Activated naive CD4-positive, alpha-beta T cell treated with Interleukin-2 at 50 U/mL for 16 hours (primary cell): Measurements from ENCODE around the gene DCTN2.
"Not testable (repeated sequence)": the region's sequence is repeated elsewhere in the genome, so short reads cannot be mapped to it uniquely, and the experiment has no call there.

ENCODE experiments used
- DNase-seq: peaks from one replicate; pipeline ENCODE4 v3.0.0-alpha.2; 2020

DCTN2 gene

DNA sequence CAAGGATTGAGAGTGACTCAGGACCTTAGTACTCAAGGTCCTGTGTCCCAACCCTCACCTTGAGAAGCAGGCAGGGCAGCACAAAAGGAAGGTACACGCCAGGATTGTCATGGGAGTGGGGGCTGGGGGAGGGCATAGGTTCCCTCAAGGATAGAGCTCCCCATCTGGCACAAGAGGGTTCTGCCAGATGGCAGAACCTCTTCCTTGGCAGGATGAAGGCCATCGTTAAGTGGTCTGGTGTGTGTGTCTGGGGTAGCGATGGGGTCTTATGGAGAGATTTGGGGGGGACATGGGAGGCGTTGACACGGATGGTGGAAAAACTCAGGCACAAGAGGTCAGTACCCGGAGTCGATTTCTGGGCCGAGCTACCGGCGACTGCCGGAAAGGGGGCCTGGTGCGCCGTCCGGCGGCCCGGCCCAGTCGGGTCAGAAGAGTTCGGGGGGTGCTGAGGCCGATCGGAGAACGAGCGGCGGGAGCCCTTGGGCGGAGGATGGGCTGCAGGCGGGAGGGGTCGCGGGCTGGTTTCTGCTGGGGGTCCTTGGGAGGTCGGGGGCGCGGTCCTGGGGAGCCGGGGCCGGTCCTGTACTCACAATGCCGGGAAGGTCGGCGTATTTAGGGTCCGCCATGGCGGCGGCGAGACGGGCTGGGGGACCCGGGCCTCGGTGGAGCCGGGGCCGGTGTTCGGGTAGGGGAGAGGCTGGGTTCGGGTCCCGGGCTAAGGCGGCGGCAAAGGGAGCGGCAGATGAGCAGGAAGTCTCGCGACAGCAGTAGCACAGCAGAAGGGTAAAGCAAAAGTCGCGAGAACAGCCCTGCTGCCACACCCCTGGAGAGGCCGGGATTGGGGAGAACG, at the start of gene DCTN2:
Gene DCTN2 (minus strand): TSS at position 755 of the 850 bp plus-strand sequence. CDS start 129 bp downstream, at position 626.
- DNase-seq: peak; percentile 95

DNA sequence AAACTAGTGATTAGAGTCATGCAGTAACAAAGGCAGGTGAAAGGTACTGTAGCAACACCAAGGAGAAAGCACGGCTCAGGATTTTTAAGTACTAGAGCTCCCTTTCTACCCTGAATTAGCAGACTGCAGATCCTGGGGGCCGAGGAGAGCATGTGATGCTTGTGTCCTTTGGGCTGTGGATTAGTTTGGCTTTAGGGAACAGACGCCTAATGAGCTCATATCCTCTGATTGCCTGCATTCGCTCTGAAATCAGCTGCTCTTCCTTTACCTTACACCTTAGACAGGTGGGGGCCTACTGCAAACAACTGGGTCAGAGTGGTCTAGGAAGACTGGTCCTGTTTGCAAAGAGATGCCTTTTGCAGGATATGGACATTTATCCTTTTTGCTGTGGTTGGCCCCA, 46.2 kb upstream of the DCTN2 start:
- no peak for DNase-seq

DNA sequence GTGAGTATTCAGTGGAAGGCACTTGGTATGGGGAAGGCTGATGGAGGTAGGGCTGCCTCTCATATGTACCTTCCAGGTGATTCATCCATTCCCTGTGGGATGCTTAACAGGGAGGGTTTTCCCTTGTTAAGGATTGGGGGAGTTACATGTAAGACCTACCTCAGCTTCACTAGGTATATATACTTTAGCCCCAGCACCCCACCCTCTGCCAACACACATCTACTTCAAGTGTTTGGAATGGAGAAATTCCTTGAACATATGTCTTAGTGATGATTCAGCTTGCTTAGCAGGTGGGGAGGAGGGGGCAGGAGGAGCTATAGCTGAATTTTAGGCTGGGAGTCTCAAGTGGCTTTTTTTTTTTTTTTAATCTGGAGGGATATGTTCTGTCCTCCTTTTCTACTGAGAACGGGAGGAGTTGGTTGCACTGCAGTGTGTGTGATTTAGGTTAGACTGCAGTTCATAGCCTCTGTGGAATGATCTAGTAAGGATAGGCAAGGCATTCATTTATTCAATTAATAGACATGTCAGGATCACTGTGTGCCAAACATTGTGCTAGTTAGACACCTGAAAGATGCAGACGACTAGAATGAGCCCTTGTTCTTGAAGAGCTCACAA, 45.7 kb upstream of the DCTN2 start:
- no peak for DNase-seq

DNA sequence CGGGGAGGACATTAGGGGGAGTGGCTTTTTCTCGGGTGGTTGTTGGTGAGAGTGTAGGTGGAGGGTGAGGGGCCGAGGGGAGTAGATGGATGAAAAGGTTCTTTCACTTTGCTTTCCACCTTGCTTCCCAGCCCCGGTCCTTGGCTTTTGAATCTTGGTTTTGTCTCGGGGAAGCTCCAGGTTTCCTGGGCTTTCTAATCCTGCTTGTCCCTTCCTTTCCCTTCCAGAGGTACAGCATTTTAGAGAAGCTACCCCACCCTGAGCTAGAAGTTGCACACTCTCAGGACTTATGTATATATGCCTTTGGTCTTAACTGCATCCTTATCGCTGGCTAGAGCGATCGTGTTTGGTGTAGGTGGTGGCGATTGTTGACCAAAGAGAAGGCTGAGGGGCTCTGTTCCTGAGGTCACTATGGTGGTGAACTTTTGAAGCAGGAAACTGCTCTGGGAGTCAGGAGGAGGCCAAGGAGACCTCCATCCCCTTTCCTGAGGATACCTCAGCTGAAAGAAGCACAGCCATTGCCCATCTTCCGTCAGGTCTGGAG, 44.9 kb upstream of the DCTN2 start:
- no peak for DNase-seq

DNA sequence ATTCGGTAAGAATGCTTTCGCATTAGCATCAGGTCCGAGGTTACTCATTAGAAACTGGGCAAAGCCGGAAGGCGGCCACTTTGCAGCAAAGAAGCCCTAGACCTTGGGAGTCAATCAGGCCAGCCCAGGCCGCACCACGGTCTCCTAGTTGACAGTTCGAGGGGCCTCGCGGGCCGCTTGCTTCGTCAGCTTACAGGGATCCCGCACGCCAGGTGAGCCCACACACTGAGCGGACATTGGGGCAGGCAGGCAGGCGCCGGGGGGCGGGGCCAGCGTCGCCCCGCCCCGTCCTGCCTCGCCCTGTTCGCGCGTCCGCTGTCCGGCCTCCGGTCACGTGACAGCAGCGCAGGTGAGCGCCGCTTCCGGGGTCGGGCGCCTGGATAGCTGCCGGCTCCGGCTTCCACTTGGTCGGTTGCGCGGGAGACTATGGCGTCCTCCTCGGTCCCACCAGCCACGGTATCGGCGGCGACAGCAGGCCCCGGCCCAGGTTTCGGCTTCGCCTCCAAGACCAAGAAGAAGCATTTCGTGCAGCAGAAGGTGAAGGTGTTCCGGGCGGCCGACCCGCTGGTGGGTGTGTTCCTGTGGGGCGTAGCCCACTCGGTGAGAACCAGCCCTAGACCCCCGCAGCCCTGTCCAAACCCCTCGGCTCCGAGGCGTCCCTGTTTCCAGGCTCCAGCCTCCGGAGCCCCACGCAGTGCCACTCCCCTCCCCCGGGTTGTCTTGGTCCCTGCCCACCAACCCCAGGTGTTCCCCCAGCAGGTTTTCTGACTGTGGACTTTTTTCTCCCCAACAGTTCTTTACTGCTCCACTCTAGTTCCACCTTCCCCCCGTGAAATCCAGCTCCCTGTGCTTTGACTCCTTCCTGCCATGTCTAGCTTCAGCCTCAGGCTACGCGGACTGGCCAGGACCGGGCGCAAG, 44.1 kb upstream of the DCTN2 start, which contains the start of gene PIP4K2C:
Gene PIP4K2C (plus strand): TSS at position 329 of the 918 bp plus-strand sequence. CDS start 98 bp downstream, at position 427.
- DNase-seq: peak; percentile 81

DNA sequence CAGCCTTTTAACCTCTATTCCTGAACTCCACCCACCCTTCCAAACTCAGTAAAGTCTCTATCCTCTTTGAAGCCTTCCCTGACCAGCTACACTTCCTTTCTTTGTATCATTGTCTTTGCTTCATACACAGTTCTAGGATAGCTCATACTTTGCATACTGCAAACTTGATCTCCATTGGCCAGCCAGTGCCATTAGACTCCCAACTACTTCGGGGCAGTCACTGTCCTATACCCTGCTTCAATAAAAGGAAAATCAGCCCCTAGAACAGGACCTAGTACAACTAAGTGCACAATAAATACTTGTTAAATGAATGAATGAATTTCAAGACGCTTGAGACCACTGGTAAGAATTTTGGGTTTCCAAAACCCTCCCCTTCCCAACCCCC, 43.5 kb upstream of the DCTN2 start:
- no peak for DNase-seq

DNA sequence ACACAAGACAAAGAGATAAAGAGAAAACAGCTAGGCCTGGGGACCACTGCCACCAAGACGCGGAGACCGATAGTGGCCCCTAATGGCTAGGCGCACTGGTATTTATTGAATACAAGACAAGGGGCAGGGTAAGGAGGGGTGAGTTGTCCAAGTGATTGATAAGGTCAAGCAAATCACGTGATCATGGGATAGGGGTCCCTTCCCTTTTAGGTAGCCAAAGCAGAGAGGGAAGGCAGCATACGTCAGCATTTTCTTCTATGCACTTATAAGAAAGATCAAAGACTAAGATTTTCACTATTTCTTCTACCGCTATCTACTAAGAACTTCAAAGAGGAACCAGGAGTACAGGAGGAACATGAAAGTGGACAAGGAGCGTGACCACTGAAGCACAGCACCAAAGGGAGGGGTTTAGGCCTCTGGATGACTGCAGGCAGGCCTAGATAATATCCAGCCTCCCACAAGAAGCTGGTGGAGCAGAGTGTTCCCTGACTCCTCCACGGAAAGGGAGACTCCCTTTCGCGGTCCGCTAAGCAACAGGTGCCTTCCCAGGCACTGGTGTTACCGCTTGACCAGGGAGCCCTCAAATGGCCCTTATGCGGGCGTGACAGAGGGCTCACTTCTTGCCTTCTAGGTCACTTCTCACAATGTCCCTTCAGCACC, 42.1 kb upstream of the DCTN2 start:
- DNase-seq: not testable (repeated sequence)

DNA sequence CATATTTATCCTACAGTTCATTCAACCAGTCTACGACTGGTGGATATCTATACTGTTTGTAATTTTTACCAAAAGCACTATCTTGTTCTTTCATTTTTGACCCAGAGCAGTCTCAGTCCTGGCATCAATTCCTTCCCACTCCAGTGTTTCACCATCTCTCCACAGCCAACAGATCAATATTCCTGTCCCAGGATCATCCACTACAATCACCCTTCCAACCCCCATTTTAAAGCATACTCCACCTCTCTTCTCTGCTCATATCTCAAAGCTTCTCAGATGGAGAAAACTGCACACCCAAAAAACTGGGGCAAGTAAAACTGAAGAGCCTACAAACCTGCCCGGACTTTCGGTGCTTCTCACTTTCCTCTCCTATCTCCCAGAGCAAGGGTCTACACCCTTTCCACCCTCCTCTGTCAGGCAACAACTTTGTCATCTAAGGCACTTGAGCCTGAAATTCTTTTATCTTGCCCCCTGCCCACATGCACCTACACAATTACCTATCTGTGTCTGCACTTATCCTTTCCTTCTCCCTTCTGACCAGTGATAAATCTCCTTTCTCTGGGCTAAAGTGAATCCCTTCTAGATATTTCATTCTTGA, 39.9 kb upstream of the DCTN2 start:
- no peak for DNase-seq

DNA sequence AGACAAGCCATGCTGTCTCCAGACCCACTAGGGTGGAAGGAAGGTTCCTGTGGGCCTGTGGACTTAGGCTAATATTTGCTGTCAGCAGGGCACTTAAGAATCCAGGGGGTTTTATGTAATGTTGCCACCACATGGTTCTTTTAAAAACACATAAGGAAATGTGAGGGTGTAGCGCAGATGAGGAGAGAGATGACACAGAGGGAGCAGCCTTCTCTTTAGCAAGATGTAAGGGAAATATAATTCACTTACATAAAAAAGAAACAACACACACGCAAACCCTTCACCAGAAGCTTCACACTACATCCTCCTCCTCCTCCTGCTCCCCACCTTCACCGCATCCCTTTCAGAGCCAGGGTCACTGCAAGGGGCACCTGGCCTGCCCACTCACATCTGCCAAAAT, 39.1 kb upstream of the DCTN2 start:
- no peak for DNase-seq

DNA sequence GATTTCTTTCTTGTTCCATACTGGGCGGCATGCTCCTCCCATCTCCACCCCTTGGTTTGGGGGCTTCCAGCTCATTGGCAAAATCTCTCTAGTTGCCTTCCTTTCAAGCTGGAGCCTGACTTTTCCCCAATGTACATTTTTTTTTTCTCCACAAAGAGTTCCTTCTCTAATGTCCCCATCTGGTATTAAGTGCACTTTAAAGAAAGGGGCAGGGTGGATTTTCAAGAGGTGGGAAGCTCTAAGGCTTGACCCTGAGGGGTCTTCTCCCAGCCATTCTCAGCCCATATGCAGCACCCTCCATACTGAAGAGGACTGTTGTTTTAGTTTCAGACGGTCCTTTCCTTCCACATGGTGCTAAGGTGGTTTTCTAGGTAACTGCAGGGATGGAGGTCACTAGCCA, 38.2 kb upstream of the DCTN2 start:
- no peak for DNase-seq

DNA sequence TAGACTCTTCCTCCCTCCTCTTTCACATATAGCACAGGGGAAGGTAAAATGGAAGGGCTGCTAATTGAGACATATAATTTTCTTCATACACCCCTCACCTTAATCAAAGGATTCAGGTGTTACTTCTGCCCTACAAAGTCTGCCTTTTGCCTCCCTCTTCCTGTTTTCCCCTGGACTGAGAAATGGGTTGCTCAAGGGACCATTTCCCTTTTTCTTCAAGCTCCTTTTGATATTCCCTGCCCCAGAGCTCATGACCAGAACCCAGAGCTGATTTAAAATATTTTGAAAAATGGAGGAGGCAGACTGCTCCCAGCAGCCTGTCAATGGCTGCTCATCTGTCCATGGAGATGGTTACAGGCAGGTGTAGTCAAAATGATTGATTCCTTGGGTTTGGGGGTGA, 37.7 kb upstream of the DCTN2 start:
- DNase-seq: no peak

DNA sequence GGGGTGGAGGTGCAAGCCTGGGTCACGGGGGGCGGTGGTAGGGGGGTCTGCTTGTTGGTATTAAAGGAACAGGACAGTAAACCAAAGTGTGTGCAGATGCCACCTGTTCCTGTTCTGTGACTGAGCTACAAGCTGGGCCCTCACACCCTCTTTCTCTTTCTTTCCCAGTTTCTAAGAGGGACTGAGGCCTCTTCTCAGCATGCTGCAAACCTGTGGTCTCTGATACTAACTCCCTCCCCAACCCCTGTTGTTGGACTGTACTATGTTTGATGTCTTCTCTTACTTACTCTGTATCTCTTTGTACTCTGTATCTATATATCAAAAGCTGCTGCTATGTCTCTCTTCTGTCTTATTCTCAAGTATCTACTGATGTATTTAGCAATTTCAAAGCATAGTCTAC, 37.1 kb upstream of the DCTN2 start:
- no peak for DNase-seq

DNA sequence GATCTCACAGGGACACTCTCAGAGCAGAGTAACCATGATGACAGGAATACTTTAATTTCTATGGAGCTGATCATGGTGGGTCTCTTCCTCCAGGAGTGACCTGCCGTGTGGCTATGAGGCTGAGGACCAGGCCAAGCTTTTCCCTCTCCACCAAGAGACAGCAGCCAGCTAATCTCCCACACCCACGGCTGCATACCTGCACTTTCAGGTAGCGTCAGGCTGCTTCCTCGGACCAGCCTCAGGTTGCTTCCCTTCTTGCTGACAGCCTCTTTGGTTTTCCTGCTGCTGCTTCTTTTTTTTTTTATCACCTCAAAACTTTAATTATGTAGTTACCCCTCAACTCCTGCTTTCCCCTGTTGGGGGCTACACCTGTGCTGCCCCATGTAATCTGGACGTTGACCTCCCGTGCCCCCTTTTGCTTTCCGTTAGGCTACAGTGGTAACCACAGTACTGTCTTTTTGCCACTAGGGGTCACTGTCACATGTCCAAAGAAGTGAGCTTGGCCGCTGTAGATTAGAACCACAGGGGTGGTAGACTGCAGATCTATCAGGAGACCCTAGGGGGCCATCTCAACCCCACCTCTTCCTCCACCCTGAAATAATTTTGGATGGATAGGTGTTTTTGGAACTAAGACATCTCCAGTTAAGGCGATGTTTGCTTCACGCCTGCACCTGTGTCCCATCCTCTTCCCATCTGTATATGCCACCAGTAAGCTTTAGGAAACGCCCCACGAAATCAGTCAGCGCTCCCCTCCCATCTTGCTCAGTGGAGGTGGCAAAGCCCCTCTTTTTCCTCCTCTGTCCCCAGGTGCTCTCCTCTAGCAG, 36.2 kb upstream of the DCTN2 start:
- DNase-seq: peak; percentile 62

DNA sequence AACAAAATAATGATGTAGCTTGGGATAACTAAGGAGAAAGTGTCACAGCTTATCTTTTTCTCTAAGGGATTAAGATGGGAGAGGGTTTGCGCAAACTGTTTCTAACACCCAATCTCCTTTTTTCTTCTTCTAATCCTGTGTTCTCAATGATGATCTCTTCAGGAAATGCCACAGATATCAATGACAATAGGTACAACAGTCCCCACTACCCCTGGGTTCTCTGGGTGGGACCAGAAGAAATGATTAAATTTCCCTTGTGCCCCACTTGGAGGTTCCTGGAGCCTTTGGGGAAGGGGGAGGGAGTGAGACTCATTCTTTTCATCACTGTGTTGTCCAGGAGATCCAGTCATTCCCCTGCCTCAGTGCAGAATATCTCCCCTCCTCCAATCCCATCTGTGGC, 35.4 kb upstream of the DCTN2 start:
- no peak for DNase-seq

DNA sequence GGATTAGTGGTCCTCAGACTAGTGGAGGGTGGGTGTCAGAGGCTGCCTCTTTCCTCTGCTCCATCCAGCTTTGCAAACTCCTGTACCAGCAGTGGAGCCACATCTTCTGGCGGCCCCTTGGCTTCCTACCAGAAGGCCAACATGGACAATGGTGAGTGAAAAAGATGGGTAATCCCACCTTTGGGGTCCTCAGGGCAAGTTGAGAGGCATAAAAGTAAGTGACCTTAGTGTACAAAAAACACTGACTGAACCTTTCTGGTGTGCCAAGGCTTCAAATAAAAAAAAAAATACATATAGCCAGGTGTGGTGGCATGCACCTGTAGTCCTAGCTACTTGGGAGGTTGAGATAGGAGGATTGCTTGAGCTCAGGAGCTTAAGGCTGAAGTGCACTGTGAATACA, 34.8 kb upstream of the DCTN2 start:
- DNase-seq: no peak

DNA sequence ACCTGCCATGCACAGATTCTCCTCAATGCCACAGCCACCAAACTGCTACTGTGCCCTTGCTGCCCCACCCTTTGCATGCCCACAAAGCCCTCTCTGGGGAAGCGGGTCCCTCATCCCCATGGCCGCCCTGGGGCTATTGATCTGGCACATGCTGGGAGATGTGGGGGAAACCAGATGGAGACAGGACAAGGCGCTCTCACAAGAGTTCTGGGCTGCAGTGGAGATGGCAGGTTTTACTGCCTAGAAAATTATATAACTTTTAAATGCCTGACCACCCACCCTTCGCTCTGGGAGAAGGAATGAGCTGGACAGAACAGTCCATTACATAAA, 33.4 kb upstream of the DCTN2 start:
- DNase-seq: no peak

DNA sequence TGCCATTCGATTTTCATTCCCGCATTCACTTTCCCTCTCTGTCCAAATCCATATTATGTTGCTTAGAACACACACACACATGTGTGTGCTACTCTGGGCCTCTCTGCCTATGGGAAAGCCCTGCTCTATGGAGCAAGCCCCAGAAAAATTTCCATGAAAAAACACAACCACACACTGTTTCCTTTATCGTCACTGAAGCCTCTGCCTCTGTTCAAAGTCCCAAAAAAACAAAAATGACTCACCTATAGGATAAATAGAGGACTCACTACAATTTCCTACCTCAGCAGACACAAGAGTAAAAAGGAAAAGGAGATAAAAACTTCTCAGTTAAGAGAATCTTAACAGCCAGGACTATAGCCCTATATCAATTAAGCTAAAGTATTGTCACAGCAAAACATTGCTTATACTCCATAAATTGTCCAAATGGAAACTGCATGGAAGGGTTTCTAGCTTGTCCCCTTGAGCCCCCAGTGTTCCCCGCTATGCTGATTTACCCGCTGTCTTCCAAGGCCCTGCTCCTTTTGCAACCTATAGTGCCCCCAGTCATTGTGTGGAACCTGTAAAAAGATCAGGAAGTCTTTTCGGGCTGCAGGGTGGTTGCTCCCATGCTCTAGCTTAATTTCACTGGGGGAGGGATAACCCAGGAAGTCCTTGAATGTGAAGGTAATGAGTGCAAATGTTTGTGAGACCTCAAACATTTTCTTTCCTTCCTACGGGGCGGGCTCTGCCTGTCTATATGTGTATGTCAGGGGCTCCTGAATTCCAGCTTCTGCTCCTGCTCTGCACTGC, 32.9 kb upstream of the DCTN2 start:
- DNase-seq: no peak

DNA sequence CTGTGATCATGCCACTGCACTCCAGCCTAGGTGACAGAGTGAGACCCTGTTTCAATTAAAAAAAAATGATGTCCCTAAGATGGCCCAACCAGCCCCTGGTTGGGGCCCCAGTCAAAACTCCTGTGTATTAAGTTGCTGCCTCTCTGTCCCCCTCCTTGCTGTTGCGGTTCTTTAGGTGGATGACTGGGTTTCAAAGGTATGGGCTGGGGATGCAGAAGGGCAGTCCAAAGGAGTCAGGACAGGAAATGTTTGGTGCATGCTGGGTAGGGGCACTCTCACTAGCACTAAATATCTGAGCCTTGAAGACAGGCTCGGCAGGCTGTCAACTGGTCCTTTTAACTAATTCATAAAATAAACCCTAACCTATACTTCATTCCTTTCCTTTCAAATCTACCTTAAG, 32.0 kb upstream of the DCTN2 start:
- no peak for DNase-seq

DNA sequence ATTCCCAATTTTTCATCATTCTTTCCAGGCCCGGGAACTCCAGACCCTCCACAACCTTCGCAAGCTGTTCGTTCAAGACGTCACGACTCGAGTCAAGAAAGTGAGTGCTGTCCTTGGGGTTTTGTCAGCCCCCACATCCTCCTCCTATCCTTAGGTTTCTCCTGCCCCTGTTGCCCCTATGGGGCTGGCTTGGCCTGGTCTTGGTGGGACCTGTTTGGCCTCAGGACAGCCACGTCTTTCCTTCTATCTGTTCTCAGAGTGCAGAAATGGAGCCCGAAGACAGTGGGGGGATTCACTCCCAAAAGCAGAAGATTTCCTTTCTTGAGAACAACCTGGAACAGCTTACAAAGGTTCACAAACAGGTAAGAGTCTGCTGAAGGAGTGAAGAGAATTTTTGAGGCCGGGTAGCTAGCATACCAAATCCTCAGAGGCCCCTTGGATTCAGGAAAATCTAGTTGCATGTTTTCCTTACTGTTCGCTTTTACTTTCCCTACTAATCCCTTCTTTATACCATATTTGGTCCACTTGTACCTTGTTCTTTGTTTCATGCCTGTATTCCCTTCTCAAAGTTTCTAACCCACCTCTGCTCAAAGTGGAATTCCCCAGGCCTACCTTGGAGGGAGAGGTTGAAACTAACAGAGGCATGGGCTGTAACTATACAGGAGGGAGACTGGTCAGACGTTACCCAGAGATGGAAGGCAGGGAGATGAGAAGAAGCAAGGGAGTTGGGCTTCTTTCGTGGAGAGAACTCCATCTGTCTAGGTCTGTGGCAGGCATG, 31.2 kb upstream of the DCTN2 start:
- no peak for DNase-seq
